NCI-H748 (cell line): Measurements from ENCODE around the gene TMC6.
"Not testable (repeated sequence)": the region's sequence is repeated elsewhere in the genome, so short reads cannot be mapped to it uniquely, and the experiment has no call there.

Source experiments
- DNase-seq: peaks from one replicate; lab custom pipeline; 2025; ENCODE audit not compliant: unreplicated experiment; lab: John Stamatoyannopoulos, UW

The TMC6 gene, protein sequence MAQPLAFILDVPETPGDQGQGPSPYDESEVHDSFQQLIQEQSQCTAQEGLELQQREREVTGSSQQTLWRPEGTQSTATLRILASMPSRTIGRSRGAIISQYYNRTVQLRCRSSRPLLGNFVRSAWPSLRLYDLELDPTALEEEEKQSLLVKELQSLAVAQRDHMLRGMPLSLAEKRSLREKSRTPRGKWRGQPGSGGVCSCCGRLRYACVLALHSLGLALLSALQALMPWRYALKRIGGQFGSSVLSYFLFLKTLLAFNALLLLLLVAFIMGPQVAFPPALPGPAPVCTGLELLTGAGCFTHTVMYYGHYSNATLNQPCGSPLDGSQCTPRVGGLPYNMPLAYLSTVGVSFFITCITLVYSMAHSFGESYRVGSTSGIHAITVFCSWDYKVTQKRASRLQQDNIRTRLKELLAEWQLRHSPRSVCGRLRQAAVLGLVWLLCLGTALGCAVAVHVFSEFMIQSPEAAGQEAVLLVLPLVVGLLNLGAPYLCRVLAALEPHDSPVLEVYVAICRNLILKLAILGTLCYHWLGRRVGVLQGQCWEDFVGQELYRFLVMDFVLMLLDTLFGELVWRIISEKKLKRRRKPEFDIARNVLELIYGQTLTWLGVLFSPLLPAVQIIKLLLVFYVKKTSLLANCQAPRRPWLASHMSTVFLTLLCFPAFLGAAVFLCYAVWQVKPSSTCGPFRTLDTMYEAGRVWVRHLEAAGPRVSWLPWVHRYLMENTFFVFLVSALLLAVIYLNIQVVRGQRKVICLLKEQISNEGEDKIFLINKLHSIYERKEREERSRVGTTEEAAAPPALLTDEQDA

DNA sequence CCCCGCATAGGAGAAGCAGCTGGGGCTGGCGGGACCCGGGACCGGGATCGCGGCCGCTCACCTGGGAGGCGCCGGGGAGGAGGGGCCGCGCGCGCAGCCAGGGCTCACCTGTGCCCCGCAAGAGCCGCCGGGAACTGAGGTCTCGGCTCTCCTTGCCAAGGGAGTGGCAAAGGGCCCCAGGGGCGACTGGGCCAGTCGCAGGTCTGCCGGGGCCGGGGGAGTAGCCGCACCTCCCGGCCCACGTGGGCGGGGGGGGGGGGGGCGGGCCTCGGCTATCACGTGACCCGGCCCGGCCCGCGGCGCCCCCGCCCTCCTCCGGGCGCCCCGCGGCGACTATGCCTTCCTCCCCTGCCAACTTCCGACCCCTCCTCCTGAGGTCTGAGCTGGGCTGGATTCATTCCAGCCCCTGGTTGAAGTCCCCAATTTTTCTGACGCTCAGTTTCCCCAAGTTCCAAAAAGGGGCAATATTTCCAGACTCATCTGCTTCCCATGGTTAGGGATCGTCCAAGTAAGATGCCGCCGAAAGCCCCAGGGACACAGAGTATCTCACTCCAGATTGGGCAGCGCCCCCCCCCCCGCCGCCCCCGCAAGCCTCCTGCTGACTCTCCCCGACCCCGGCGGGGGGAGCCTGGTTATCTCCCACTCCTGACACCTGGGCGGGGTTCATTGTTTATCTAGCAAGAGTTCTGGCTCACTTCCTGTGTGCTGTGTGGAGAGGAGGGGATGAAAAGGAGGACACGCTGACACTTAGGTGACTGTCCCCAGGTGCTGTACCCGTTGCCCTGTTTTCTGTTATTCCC lies at the start of gene TMC6:
TSS of gene TMC6 (minus strand) at position 205 of the 800 bp plus-strand sequence. CDS start 1,923 bp downstream, outside the sequence.
- DNase-seq, result peak; percentile 67

DNA sequence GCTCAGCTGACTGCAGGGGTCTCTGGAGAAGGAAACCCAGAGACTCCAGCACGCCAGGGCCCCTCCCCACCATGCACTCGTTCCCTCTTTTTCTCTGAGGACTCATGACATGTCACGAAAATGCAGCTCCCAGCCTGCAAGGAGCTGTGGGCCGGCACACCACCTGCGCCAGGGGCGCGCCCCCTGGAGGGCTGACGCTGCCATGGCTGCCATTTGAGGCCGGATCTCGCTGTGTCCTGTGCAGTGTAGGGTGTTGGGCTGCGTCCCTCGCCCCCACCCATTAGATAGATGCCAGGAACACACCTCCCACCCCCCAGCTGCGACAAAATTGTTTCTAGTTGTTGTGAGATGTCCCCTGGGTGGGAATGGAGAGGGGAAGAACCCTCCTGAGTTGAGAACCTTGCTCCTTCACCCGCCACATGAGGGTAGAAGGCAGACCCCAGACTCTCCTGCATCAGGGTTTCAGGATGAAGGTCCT lies 48.0 kb upstream of the TMC6 start:
- DNase-seq, result peak; percentile 14

DNA sequence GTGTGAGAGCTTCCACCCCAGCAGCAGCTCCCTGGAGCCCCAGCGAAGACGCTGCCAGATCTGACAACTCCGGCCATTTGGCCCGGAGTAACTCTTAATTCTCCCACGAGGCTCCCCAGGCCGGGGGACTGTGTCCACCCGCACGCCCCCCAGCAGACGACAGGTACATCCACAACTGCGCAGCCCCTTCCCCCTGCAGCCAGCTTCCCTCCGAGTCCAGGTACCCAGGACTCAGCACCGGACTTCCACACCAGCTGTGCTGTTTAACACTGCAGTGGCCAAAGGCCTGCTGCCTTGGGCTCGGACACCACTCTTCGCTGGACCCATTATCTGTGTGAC lies 47.1 kb upstream of the TMC6 start:
- DNase-seq, result no peak

DNA sequence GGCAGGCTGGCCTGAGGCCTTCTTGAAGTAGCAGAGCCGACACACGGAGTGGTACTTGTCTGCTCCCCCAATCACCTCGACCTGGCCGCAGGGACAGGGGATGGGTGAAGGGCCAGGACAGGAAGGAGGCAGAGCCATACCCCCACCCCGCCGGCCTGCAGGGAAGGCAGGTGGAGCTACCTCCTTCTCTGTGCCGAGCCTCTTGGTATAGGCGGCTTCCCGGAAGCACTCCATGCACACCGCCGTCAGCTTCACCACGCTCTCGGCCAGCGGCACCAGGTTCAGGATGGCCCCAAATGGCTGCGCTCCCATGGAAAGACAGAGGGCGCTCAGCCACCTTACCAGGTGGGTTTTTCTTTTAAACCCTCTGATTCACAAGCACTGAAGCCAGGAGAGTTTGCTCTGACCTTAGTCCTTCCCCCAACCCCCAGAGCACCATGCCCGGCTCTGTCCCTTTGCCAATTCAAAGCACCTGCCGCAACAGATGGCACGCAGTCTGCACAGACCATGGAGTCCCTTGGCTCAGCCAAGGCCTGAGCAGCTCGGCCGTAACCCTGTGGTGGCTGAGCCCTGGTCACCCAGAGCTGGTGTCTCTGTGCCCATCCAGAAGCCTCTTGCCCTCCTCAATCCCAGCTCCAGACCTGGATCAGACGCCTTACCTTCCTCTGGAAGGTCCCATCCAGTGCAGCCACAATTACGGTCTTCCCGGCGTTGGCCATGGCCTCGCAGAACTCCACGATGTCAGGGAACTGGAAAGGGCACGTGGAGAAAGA lies 46.5 kb upstream of the TMC6 start:
- no peak for DNase-seq

DNA sequence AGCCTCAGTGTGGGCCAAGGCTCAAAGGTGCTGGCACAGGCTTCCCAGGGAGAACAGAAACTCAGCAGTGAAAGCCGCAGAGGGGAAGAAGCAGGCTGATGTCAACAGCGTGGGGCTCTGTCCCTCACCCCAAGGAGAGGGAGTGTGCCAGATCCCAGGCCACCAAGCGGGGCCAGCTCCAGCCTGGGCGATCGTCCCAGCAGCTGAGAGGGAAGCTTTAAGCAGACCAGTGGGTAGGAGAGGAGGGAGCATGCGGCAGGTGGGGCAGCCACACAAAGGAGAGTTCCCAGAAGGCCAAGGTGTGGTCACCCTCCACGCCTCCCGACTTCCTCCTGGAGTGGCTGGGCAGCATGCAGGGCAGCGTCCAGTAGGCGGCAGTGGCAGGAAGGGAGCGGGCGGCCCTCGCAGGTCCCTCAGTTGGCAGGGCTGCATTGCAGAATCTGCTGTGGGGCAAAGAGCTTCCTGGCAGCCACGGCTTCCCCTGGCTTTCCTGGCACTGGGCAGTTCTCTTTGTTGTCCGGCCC lies 45.9 kb upstream of the TMC6 start:
- no peak for DNase-seq

DNA sequence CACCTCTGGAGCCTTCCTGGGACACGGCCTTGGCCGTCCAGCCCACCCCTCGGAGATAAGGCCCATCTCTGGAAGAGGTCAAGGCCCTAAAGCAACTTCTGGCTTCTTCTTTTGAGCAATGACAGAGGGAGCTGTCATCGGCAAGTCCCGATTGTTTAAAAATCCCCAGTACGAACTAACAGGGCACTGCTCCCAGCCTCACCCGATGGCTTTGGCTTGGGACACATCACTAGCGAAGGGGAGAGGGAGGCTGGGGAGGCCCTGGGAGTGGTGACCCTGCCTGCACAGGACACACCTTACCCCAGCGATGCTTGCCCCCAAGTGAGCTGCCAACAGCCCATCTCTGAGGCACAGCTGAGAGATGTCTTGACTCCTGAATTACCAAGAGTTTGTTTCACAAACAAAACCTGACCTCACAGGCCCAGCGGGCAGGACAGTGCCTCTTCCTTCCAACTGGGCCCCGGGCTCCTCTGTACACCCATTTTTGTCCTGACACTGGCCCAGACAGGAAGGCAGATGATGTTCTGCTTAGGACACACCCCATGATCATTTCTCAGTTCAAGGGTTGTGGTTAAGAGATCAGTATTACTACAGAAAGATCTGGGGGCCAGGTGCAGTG lies 44.7 kb upstream of the TMC6 start:
- no peak for DNase-seq

DNA sequence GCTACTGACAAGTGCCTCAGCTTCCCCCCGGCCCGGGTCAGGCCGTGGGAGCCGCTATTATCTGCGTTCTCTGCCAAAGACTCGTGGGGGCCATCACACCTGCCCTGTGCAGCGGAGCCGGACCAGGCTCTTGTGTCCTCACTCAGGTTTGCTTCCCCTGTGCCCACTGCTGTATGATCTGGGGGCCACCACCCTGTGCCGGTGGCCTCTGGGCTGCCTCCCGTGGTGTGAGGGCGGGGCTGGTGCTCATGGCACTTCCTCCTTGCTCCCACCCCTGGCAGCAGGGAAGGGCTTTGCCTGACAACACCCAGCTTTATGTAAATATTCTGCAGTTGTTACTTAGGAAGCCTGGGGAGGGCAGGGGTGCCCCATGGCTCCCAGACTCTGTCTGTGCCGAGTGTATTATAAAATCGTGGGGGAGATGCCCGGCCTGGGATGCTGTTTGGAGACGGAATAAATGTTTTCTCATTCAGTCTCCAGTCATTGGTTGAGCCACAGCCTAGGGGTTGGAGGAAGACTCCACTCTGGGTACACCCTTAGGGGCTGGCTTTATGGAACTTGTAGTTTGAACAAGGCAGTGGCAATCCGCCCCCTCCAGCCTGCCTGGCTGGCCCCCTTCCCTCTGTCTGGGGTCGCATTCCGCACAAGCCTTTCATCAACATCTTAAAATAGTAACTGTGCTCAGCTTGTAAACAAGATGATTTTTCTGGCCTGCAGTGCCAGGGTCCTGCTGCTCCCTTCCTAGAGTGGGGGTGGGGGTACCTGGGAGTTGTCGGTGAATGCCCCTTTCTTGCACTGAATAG lies 43.9 kb upstream of the TMC6 start:
- peak; percentile 31 for DNase-seq

DNA sequence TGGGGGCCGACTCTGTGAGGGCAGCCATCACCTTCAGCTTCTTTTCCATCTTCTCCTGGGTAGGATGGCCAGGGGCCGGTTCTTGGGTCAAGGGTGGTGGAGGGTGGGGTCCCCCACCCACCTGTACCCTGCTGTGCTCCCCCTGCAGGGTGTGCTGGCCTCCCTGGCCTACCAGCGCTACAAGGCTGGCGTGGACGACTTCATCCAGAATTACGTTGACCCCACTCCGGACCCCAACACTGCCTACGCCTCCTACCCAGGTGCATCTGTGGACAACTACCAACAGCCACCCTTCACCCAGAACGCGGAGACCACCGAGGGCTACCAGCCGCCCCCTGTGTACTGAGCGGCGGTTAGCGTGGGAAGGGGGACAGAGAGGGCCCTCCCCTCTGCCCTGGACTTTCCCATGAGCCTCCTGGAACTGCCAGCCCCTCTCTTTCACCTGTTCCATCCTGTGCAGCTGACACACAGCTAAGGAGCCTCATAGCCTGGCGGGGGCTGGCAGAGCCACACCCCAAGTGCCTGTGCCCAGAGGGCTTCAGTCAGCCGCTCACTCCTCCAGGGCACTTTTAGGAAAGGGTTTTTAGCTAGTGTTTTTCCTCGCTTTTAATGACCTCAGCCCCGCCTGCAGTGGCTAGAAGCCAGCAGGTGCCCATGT lies 43.2 kb upstream of the TMC6 start:
- DNase-seq, result not testable (repeated sequence)

DNA sequence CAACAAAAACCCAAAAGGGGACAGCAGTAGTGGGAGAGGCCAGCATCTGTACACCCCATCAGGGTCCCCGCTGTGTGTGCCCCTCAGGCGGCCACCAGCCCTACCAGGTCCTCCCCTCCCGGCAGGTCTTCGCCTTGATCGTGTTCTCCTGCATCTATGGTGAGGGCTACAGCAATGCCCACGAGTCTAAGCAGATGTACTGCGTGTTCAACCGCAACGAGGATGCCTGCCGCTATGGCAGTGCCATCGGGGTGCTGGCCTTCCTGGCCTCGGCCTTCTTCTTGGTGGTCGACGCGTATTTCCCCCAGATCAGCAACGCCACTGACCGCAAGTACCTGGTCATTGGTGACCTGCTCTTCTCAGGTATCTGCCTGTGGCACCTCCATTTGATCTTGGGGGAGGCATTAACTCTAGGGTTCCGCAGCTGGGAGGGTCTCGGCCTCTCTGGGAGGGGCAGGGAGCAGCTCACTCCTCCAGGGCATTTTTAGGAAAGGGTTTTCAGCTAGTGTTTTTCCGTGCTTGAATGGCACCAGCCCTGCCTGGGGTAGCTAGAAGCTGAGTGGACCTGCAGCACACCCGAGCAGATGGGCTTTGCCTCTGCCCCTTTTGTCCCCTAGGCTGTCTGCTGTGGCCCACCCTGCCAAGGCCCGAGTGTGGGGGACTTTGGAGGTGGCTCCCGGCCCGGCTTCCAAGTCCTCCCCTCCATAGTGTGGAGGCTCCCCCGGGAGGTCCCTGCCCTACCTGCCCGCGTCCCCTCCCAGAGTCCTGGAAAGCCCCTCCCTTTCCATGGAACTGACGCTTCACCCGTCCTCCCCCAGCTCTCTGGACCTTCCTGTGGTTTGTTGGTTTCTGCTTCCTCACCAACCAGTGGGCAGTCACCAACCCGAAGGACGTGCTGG lies 42.4 kb upstream of the TMC6 start:
- no peak for DNase-seq

DNA sequence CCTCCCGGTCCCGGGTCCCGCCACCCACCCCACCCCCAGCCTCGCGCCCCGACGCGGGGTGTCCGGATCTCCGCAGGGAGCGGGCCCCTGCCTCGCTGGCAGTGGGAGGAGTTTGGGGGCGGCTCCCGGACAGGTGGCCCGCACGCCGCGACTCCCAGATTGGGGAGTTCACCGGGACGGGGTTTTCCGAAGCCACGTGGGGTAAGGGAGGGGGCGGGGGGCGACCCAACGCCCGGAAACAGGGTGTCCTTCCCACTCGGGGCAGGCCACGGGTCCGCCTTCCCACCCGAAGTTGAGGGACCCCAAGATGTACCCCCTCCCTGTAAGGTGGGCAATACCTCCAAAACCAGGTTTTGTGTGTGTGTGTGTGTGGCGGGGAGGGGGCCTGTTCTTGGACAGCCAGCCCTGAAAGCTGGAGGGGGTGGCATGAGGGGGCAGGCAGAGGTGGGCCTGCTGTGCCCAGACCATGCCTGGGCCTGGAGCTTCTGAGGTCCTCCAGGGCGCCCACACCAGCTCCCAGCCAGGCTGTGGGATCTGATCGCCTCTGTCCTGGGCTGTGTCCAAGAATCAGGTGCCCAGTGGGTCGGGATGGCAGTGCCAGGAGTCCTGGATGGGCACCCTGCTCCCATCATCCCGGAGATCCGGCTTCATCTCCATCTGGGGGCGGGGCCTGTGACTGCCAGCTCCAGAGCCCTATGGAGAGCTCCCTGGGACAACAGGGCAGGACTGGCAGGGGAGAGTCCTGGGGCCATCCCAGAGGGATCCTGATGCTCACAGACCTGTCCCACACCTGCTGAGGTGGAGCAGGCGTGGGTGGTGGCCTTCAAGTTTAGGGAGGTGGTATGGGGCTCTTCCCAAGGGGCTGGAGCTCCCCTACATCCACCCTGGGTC lies 40.6 kb upstream of the TMC6 start:
- peak; percentile 32 for DNase-seq

DNA sequence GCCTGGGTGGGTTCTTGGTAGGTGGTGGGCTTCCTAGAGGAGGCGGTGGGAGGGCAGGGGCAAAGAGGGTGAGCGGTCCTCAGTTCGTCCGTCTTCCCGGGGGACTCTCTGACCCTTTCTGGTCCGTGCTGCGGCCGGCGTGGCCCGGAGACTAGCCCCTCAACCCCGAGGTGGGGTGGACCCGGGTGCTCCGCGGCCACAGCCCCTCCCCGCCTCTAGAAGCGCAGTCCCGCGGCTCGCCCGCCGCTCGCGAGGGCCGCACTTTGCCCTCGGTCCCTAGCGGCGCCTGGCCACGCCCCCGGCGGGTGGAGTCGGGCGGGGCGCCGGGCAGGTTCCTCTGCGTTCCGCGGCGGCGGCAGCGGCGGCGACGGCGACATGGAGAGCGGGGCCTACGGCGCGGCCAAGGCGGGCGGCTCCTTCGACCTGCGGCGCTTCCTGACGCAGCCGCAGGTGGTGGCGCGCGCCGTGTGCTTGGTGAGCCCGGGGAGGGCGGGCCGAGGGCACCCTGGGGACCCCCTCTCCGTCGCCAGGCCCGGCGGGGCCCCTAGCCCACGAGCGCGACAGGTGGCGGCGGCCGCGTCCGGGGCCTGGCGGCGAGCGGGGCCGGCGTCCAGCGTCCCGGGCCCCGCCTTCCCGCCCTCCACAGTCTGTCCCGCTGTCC lies 39.8 kb upstream of the TMC6 start, which contains the start of gene SYNGR2:
TSS of gene SYNGR2 (plus strand) at position 340 of the 661 bp plus-strand sequence. CDS start at position 376, 36 bp downstream.
- peak; percentile 86 for DNase-seq

DNA sequence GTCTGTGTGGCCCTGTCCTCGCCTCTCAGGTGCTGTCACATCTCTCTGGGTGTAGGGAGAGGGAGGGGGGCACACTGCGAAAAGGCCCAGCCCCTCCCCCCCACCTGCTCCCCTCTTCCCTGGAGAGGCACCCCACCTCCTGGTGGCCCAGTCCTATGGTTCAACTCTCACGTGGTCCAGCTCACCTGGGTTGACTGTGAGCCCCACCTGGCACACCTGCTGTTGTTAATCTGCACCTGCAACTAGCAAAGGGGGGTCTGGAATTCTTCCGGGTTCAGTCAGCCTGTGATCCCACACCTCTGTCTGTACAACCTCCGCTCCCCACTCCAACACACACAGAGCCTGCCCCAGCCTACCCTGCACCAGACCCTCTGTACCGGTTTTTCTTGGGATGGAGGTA lies 37.9 kb upstream of the TMC6 start:
- peak; percentile 4 for DNase-seq

DNA sequence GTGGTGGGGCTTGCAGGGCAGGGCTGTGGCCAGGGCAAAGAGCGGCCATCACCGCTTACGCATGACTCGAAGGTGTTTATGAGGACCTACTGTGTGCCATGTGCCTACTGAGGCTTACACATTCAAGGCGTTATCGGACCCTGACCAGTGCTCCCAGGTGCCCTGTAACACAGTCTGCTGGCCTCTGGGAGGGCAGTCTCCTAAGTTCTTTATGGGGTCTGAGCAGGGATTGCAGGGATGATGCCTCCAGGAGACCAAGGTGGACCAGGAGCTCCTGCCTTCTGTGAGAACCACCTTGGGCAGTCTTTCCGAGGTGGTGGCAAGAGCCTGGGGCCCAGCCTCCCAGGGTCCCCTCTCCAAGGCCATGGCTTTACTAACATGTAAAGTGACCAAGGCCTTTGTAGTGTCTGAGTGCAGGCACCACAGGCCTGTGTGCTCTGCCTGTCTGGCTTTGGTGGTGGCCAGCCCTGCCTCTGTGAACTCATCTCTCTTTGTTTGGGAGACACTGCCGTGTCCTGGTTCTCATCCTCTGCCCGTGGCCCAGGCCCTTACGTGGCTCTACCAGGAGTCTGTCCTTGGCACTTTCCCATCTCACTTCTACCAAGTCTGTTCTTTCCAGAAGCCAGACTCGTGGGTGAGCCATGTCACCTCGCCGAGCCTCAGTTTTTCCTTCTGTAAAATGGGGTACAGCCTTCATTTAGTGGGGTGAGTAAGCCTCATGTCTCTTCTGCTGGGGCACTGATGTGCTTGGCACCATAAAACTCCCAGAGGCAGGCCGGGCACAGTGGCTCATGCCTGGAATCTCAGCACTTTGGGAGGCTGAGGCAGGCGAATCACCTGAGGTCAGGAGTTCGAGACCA lies 36.4 kb upstream of the TMC6 start:
- no peak for DNase-seq

DNA sequence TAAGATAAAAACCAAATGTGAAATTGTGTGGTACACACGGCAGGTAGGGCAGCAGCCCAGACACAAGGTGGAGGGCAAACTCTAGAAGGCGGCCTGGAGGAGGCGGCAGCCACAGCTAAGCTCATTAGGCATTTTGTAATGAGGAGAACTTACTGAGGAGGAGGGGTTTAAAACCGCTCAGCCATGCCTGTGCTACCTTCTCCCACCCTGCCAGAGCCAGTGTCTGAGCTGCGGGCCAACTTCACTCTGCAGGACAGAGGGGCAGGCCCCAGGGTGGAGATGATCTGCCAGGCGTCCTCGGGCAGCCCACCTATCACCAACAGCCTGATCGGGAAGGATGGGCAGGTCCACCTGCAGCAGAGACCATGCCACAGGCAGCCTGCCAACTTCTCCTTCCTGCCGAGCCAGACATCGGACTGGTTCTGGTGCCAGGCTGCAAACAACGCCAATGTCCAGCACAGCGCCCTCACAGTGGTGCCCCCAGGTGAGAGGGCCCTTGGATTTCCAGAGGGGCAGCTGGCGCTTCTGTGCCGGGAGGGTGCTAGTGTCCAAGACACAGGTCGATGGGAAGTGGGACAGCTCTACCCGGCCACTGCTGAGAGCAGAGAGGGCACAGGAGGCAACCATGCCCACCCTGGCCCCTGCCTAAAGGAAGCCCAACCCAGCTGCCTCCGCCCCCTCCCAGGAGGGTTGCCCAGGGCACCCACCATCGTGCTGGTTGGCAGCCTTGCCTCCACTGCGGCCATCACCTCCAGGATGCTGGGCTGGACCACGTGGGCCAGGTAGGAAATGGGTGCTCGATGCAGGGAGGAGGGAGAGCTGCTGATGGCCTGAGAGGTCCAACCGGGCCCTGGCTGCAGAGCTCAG lies 35.6 kb upstream of the TMC6 start:
- no peak for DNase-seq
